ENCODE results near the gene ABCB8. TPM values are rescaled to one million over a fixed set of nuclear protein-coding genes. Genes with fewer than 3 reads are reported as not detected.

The ABCB8 gene
- total and polyA plus RNA-seq, 2 of the 8 experiments (the other 6 are each of a cell fraction or from before 2014, with no cell fraction given), result 17.7 to 27.0 TPM

DNA sequence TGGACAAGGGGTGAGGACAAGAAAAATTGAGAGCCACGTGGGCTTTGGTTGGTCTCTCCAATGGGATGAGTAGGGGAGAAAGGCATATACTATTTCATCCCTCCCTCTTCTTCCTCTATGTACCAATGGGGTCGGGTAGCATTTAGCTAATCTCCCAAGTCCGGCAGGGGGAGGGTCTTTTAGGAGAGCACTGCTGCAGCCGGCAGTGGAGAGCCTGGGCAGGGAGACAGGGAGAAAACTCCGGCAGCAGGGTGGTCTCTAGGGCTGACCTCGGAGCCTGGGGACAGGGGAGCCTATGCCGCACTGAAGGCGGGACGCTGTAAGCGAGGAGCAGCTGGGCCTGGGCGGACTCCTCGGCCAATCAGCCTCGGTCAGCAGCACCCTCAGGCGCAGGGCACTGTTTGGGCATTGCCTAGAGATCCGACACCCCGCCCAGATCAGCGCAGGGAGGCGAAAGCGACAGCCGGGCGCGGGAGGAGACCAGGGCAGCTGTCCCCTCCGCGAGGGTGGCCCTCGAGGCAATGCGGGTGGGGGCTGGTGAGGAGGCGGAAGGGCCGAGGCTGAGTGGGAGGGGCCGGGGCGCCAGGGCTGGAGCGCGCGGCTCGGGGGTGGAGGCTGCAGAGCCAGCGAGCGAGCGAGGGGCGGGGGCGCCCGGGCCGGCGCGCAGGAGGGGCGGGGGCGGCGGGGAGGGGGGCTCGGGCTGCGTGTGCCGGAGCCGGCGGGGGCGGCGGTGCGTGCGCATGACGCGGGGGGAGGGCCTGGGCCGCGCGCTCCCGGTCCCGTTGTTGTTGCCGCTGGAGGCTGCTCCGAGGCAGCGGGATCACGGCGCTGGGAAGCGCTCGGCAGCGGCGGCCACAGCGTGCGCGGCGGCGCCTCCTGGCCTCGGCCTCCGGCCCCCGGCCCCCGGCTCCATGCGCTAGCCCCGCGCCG lies 57.7 kb downstream of the ABCB8 start, which contains the start of gene AGAP3 (continued):
- TF ChIP-seq CHD7 (IDR thresholded peaks at IDR 0.05; ENCODE audit: insufficient replicate concordance, low read length), result no peak
- no peak for TF ChIP-seq SP1 (IDR thresholded peaks at IDR 0.05; ENCODE audit: low read depth, low read length)
- no peak for TF ChIP-seq RNF2 (IDR thresholded peaks at IDR 0.05; ENCODE audit: borderline replicate concordance, low read depth, low read length, missing control alignments, poor library complexity, severe bottlenecking)
- no peak for TF ChIP-seq BRCA1 (IDR thresholded peaks at IDR 0.05; ENCODE audit: low read depth, low read length)
- TF ChIP-seq RAD21 (IDR thresholded peaks at IDR 0.05 in 1 of 2, conservative IDR thresholded peaks at IDR 0.05 in 1 of 2; ENCODE audit: low read depth in 2 of 2, low read length in 2 of 2), result no peak
- TF ChIP-seq RBBP5 (IDR thresholded peaks at IDR 0.05; ENCODE audit: borderline replicate concordance, low read depth, low read length), result peak; percentile 39; the same call in 1 of the 2 replicates
- no peak for TF ChIP-seq CBX8 (IDR thresholded peaks at IDR 0.05; ENCODE audit: borderline replicate concordance, low read depth, low read length)
- TF ChIP-seq CHD1 (IDR thresholded peaks at IDR 0.05; ENCODE audit: low read depth, low read length), result no peak
- no peak for TF ChIP-seq JUN (IDR thresholded peaks at IDR 0.05; ENCODE audit: low read depth, low read length)
